HL-60 (cell line): ENCODE results near the gene FBP1.

Experiments used
- DNase-seq, 2 experiments: peaks; one replicate each; pipeline ENCODE4 v3.0.0-alpha.2; 2010 to 2020; ENCODE audit warnings: low read depth in 1 of 2, low spot score in 1 of 2
- H3K27ac ChIP-seq: fragments of 250-450 bp; sonication (Bioruptor Pico); replicated peaks from 2 replicates; pipeline ENCODE4 v1.5.1; 2020; ENCODE audit warnings: mild to moderate bottlenecking, moderate library complexity
- H3K27me3 ChIP-seq: fragments of 250-450 bp; sonication (Bioruptor Pico); 2 replicates; pipeline ENCODE4 v1.5.1; 2021; ENCODE audit warnings: mild to moderate bottlenecking, moderate library complexity; ENCODE audit not compliant: insufficient read depth, poor library complexity, severe bottlenecking
- H3K4me3 ChIP-seq: replicated peaks from 2 replicates; pipeline ENCODE4 v1.5.1; 2011; ENCODE audit warnings: mild to moderate bottlenecking, control low read depth, low read length; ENCODE audit not compliant: insufficient read depth
- CTCF ChIP-seq: IDR thresholded peaks from one replicate; pipeline ENCODE4 v1.5.1; 2011; ENCODE audit warnings: low read length, control low read depth, inconsistent platforms; ENCODE audit not compliant: insufficient read depth
- GABPA ChIP-seq: IDR thresholded peaks from 2 replicates; pipeline ENCODE4 v1.6.1; 2012; ENCODE audit warnings: low read depth
- POLR2AphosphoS5 ChIP-seq: IDR thresholded peaks from 2 replicates; pipeline ENCODE4 v1.6.1; 2012; ENCODE audit warnings: low read depth
- REST ChIP-seq: IDR thresholded peaks from 2 replicates; pipeline ENCODE4 v1.6.1; 2012; ENCODE audit warnings: low read depth; ENCODE audit not compliant: insufficient replicate concordance
- SPI1 ChIP-seq: IDR thresholded peaks from 2 replicates; pipeline ENCODE4 v1.6.1; 2012; ENCODE audit warnings: low read depth, mild to moderate bottlenecking, borderline replicate concordance

Gene FBP1

GRCh38 chr9:94588681-94589080, 50.6 kb downstream of the FBP1 start:
- no peak for TF ChIP-seq GABPA
- no peak for TF ChIP-seq REST
- no peak for TF ChIP-seq POLR2AphosphoS5
- no peak for TF ChIP-seq SPI1
- TF ChIP-seq CTCF: no peak
- Histone ChIP-seq H3K4me3 (no peak overlapping the region), H3K27me3 (peaks cover 2% of the 10 kb centered on the region), H3K27ac (no peak overlapping the region)
- no peak for DNase-seq

GRCh38 chr9:94586814-94587213, 52.5 kb downstream of the FBP1 start:
- H3K27me3 ChIP-seq: peaks cover 2% of the 10 kb centered on the region
- no peak overlapping the region for H3K27ac ChIP-seq
- no peak overlapping the region for H3K4me3 ChIP-seq
- no peak for DNase-seq
- TF ChIP-seq SPI1: no peak
- TF ChIP-seq CTCF: no peak
- TF ChIP-seq REST: no peak
- no peak for TF ChIP-seq GABPA
- no peak for TF ChIP-seq POLR2AphosphoS5

- DNase-seq: no peak
- H3K4me3 ChIP-seq: no peak overlapping the region
- H3K27me3 ChIP-seq: peaks cover 2% of the 10 kb centered on the region
- TF ChIP-seq POLR2AphosphoS5: no peak
- no peak for TF ChIP-seq GABPA
- no peak for TF ChIP-seq CTCF
- TF ChIP-seq SPI1: no peak
- no peak for TF ChIP-seq REST
- H3K27ac ChIP-seq: no peak overlapping the region
These were observed 53.0 kb downstream of the FBP1 start for GRCh38 chr9:94586316-94586715.
